Muscle layer of colon (tissue), 2 donors: Measurements from ENCODE around the gene SHISAL2A.

Experiments
- H3K27ac ChIP-seq: one replicate; pipeline ENCODE4 v1.7.0; 2013; ENCODE audit warnings: low read depth, mild to moderate bottlenecking, low read length, moderate library complexity
- H3K27me3 ChIP-seq, 2 donors: one replicate each; pipeline ENCODE4 v1.7.0; 2013; ENCODE audit warnings: low read length in 2 of 2, mild to moderate bottlenecking in 2 of 2; ENCODE audit not compliant: insufficient read depth in 2 of 2, control insufficient read depth in 1 of 2
- H3K36me3 ChIP-seq: one replicate; pipeline ENCODE4 v1.7.0; 2013; ENCODE audit warnings: mild to moderate bottlenecking, low read length; ENCODE audit not compliant: insufficient read depth
- H3K4me1 ChIP-seq: one replicate; pipeline ENCODE4 v1.7.0; 2013; ENCODE audit warnings: mild to moderate bottlenecking, low read length; ENCODE audit not compliant: insufficient read depth
- H3K4me3 ChIP-seq, 2 donors: one replicate each; pipeline ENCODE4 v1.7.0; 2013; ENCODE audit warnings: low read length in 2 of 2, low read depth in 1 of 2, mild to moderate bottlenecking in 1 of 2, moderate library complexity in 1 of 2
- H3K9ac ChIP-seq: one replicate; pipeline ENCODE4 v1.7.0; 2013; ENCODE audit warnings: low read length
- H3K9me3 ChIP-seq: one replicate; pipeline ENCODE4 v1.7.0; 2013; ENCODE audit warnings: mild to moderate bottlenecking, low read length
- donor health status: abdominal sarcoma.
- donor health status: Adenocarcinoma of cecum.

SHISAL2A gene

DNA sequence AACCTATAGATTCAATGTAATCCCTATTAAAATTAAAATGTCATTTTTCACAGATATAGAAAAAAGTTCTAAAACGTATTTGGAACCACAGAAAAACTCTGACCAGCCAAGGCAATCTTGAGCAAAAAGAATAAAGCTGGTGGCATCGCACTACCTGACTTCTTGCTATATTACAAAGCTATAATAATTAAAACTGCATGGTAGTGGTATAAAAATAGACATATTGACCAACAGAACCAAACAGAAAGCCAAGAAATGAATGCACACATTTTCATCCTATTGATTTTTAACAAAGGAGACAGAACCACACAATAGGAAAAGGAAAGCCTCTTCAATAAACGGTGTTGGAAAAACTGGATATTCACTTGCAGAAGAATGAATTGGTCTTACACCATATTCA lies 9.2 kb upstream of the SHISAL2A start:
- no peak overlapping the region for H3K27ac ChIP-seq
- no peaks in the 10 kb centered on the region for H3K4me1 ChIP-seq
- H3K4me3 ChIP-seq: no peak overlapping the region
- H3K9ac ChIP-seq: no peak overlapping the region
- H3K9me3 ChIP-seq: peaks cover 7% of the 10 kb centered on the region
- no peaks in the 10 kb centered on the region for H3K36me3 ChIP-seq
- H3K27me3 ChIP-seq: no peaks in the 10 kb centered on the region

DNA sequence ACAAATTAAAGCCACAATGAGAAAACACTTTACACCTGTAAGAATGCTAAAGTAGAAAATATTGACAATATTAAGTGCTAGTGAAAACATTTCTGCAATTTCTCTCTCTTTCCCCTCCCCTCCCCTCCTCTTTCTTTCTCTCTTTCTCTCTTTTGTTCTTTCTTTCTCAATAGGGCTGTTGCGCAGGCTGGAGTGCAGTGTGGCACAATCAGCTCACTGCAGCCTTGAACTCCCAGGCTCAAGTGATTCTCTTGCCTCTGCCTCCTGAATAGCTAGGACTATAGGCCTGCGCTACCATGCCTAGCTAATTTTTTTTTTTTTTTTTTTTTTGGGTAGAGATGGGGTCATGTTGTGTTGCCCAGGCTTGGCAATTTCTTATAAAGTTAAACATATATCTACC lies 5.9 kb upstream of the SHISAL2A start:
- no peak overlapping the region for H3K27ac ChIP-seq
- H3K27me3 ChIP-seq: peaks cover 1 to 7% of the 10 kb centered on the region in 2 donors
- no peaks in the 10 kb centered on the region for H3K4me1 ChIP-seq
- H3K36me3 ChIP-seq: no peaks in the 10 kb centered on the region
- H3K9ac ChIP-seq: no peak overlapping the region
- H3K9me3 ChIP-seq: no peaks in the 10 kb centered on the region
- no peak overlapping the region for H3K4me3 ChIP-seq

DNA sequence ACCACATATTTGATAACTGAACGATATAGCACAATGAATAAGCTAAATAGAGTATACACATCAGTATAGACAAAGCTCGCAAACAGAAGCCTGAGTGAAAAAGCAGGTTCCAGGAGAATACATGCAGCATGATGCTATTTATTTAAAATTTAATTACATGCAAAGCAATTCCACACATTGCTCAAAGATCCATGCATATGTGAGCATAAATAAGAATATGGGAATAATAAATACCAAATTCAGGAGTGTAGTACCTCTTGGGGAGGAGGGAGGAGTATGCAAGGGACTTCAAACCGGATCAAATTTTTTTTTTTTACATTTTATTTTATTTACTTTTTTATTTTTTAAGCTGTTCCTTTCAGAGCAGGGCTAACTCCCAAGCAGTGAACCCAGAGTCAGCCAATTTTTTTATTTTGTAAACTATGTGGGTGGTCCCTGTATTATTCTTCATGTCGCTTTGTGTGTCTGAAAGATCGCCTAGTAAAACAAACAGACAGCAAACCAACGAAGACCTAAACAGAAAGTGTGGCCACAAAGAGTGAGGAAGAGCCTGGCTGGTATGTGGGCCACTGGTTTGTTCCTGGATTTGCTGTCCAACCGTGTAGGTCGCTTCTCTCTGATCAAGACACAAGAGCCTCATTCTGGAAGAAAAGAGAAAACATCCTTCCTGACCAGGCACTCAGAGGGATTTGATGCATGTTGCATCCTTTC lies 4.2 kb upstream of the SHISAL2A start:
- Histone ChIP-seq H3K9me3 (no peaks in the 10 kb centered on the region), H3K9ac (no peak overlapping the region), H3K4me1 (no peaks in the 10 kb centered on the region), H3K4me3 (no peak overlapping the region), H3K36me3 (no peaks in the 10 kb centered on the region), H3K27ac (no peak overlapping the region), H3K27me3 (peaks cover 10 to 22% of the 10 kb centered on the region in 2 donors)

DNA sequence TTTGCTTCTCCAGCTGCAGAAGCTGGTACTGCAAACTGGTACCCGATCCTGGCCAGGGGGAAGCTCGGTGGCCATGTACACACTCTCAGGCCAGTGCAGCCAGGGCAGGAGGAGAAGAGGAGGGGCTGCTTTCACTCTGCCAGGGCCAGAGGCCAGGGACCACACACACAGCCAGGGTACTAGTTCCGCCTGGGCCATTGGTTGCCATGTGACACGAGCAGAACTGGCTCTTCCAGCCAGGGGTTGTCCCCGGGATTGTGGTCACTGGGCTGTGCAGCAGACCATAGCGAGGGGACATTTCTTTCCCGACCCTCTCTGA lies 3.7 kb upstream of the SHISAL2A start:
- Histone ChIP-seq H3K4me3 (no peak overlapping the region), H3K27ac (no peak overlapping the region), H3K9ac (no peak overlapping the region), H3K9me3 (no peaks in the 10 kb centered on the region), H3K4me1 (no peaks in the 10 kb centered on the region), H3K27me3 (peaks cover 16 to 22% of the 10 kb centered on the region in 2 donors), H3K36me3 (no peaks in the 10 kb centered on the region)

DNA sequence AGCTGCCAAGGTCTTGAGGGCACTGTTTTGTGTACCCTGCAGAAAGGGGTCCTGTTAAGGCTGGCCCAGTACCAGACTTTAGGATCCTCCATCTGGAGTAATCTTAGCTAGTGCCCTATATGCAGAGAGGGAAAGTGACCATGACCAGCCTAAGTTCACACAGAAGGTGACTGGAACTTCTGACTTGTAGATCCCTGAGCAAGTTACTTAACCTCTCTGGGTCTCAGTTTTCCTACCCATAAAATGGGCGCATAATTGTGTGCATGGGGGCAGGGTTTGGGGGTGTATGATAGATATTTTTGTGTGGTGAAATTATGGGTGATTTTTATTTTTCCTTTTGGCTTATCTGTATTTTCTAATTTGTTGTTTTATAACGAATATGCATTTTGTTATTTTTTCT lies 3.3 kb upstream of the SHISAL2A start:
- H3K27me3 ChIP-seq: peaks cover 16 to 22% of the 10 kb centered on the region in 2 donors
- no peaks in the 10 kb centered on the region for H3K4me1 ChIP-seq
- H3K27ac ChIP-seq: no peak overlapping the region
- no peak overlapping the region for H3K9ac ChIP-seq
- no peak overlapping the region for H3K4me3 ChIP-seq
- H3K36me3 ChIP-seq: no peaks in the 10 kb centered on the region
- H3K9me3 ChIP-seq: no peaks in the 10 kb centered on the region

DNA sequence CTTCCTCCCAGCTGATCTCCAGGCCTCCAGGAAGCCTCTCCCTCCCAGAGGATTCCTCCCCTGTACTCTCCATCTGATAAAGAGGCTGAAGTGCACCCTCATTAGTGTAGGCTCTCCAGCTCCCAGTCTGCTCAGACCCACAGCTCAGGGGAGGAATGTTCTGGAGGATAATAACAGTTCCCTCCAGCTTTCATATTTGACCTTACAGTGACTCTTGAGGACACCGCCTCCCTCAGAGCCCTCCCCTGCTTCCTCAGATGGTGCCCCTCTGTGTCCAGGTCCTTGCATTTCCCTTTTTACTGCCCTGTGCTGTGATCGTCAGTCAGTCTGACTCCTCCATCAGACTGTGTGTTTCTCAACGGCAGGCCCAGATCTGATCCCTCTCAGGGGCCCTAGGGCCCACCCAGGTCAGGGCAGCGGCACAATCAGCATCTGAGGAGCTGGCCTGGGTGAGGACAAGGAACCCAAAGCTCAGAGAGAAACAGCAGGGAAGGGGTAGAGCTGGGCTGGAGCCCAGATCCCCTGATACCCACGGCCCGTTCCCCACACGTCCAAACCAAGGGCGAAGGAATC lies 1.1 kb upstream of the SHISAL2A start:
- Histone ChIP-seq H3K9ac (no peak overlapping the region), H3K4me3 (no peak overlapping the region), H3K9me3 (no peaks in the 10 kb centered on the region), H3K36me3 (no peaks in the 10 kb centered on the region), H3K27ac (no peak overlapping the region), H3K4me1 (no peaks in the 10 kb centered on the region), H3K27me3 (peaks cover 16 to 22% of the 10 kb centered on the region in 2 donors)

DNA sequence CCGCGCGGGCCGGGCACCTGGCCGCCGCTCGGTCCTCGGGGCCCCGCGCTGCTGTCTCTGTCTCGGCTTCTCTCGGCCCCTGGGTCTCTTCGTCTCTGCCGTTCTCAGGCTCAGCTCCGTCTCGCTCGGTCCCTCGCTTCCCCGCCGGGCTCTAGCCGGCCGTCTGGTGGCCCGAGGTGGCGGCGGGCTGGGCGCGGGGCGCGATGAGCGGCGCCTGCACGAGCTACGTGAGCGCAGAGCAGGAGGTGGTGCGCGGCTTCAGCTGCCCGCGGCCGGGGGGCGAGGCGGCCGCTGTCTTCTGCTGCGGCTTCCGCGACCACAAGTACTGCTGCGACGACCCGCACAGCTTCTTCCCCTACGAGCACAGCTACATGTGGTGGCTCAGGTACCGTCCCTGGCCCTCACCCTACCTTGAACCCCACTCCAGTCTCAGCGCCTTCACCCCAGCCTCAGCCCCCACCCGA lies 355 bp downstream of the SHISAL2A start:
- H3K36me3 ChIP-seq: no peaks in the 10 kb centered on the region
- H3K4me1 ChIP-seq: no peaks in the 10 kb centered on the region
- H3K27ac ChIP-seq: no peak overlapping the region
- no peak overlapping the region for H3K9ac ChIP-seq
- peaks cover 16 to 22% of the 10 kb centered on the region in 2 donors for H3K27me3 ChIP-seq
- peak overlapping the region in 1 of 2 donors; percentile 29 for H3K4me3 ChIP-seq
- H3K9me3 ChIP-seq: no peaks in the 10 kb centered on the region

DNA sequence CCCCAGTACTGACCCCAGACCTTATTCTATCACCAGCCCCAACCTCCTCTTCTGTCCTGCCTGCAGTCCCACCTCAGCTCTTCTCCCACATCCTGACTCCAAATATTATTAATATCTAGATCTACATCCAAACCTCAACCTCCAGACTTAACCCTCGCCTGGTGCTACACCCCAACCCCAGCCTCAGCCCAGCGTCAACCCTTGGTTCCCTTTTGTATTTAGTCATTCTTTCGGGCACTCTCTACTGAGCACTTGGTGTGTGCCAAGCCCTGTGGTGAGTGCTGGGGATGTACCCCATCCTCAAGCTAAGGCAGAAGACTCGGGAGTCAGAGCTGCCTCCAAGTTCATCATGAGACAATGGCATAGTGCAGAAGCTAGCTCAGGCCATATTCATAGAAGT lies 1.1 kb downstream of the SHISAL2A start:
- H3K27me3 ChIP-seq: peaks cover 16 to 22% of the 10 kb centered on the region in 2 donors
- no peak overlapping the region for H3K4me3 ChIP-seq
- H3K4me1 ChIP-seq: no peaks in the 10 kb centered on the region
- H3K27ac ChIP-seq: no peak overlapping the region
- no peaks in the 10 kb centered on the region for H3K9me3 ChIP-seq
- H3K36me3 ChIP-seq: no peaks in the 10 kb centered on the region
- H3K9ac ChIP-seq: no peak overlapping the region

DNA sequence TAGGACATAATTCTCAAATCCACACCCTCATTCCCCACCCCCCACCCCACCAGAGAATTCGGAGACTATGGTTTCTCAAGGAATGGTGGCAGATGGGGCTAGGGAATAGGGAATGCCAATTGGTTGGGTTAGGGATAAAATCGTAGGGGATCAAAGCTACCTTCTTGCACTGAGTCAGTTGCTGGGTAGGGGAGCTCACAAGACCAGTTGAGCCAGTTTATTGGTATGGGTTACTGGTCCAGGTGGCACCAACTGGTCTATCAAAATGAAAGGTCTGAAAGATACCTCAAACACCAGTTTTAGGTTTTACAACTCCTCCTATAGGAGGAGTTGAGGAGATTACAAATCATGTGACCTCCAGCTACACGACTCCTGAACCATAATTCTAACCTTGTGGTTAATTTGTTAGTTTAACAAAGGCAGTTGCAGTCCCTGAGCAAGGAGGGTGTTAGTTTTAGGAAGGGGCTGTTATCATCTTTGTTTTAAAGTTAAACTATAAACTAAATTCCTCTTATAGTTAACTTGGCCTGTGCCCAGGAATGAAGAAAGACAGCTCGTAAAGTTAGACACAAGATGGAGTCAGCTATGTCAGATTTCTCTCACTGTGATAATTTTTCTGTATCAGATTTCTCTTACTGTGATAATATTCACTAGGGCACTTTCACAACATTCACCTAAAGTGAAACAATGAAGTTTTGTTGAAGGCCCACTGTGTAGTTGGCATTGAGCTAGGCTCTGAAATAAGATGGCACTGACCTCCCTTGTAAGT lies 2.5 kb downstream of the SHISAL2A start:
- Histone ChIP-seq H3K4me3 (no peak overlapping the region), H3K4me1 (no peaks in the 10 kb centered on the region), H3K9me3 (no peaks in the 10 kb centered on the region), H3K36me3 (no peaks in the 10 kb centered on the region), H3K27ac (no peak overlapping the region), H3K9ac (no peak overlapping the region), H3K27me3 (peaks cover 16 to 22% of the 10 kb centered on the region in 2 donors)

DNA sequence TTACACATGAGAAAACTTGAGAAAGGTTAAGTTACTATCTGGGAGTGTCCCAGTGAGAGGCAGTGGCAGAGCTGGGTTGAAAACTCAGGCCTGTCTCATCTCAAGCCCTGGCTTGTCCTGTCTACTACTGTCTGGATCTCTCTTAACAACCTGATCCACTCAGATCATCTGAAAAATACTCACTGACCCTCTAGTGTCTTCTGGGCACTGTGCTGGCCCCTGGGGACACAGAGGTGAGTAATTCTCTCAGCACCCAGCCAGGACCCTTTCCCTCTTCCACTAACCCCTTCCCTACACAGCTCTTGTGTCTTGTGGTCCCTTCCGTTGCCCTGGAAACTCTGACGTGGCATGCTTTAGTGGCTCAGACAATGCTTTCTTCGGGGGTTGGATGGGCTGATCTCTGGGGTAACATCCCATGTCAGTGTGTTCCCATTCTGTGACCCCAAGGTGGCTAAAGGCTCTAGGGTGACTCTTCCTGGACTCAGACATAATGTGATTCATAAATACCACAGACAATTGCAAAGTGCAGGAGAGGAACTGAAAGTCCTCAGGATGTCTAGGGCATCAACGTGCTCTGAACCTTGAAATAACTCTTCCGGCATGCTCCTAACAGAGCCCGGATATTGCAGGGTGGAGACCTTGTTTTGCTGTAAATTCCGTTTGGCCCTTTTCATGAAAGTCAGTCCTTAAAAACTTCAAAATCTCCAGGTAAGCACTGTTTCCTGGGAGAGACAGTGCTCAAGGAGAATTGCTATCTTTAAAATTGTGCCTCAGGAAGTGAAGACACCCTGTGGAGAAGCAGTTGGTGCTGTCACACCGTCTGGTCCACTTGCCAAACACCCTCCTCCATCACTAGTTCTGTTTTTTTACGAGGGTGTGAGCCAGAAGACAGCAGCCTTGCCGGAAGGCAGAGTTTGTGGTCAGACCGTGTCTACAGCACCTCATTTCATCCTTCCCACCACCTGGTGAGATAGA lies 4.0 kb downstream of the SHISAL2A start:
- peaks cover 15 to 16% of the 10 kb centered on the region in 2 donors for H3K27me3 ChIP-seq
- H3K27ac ChIP-seq: no peak overlapping the region
- H3K4me3 ChIP-seq: no peak overlapping the region

DNA sequence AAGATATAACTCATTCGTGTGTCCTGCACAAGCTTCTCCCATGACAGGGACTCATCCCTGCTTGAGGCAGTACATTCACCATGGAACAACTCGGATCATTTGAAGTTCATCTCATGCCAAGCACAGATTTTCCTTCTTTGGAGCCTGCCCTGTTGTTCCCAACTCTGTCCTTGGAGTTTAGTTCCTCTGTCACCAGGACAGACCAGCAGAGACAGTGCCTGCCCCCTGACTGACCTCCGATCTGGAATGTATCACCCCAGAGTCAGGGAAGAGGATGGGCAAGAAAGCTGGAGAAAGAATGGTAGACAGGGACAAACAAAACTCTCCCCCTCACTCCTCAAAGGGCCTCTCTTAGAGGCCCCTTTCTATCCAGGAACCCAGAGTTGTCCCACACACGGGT lies 5.0 kb downstream of the SHISAL2A start:
- Histone ChIP-seq H3K4me1 (no peaks in the 10 kb centered on the region), H3K27me3 (peaks cover 7 to 9% of the 10 kb centered on the region in 2 donors), H3K9ac (no peak overlapping the region), H3K27ac (no peak overlapping the region), H3K4me3 (no peak overlapping the region), H3K36me3 (no peaks in the 10 kb centered on the region), H3K9me3 (no peaks in the 10 kb centered on the region)

More for the DNA sequence above, 4.0 kb downstream of the SHISAL2A start:
- Histone ChIP-seq H3K4me1 (no peaks in the 10 kb centered on the region), H3K36me3 (no peaks in the 10 kb centered on the region), H3K9ac (no peak overlapping the region), H3K9me3 (no peaks in the 10 kb centered on the region)
